ENCODE measurements around the gene C7orf57. TPM values are rescaled to one million over a fixed set of nuclear protein-coding genes. Genes with fewer than 3 reads are reported as not detected.

The C7orf57 gene
- total and polyA plus RNA-seq, 2 experiments from 2014 or later = 0.42 to 2.1 TPM

DNA sequence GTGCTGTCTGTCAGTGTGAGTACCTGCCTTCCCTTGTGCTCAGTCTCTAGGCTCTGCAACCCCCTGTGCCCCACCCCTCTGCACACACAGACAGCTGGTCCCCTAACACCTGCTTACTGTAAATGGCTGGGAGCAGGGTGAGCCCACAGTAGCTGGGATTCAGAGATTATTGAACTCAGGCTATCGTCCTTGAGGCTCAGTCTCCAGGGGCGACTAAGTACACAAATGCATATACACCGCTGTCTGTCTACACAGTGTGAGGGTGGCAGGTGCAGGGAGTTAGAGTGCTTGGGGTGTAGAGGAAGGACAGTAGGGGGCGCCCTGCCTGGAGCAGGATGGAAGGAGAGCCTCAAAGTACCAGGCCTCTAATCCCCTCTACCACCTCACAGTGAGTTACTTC lies 66.6 kb downstream of the C7orf57 start:
- DNase-seq (ENCODE audit: low spot score) (peak; percentile 63), ATAC-seq (peak; percentile 94)
- Histone ChIP-seq H3F3A (replicated peaks; ENCODE audit: low read depth) (no peaks in the 10 kb centered on the region), H4K20me1 (replicated peaks; ENCODE audit: insufficient read depth) (no peaks in the 10 kb centered on the region; the same call in 1 of the 2 replicates), H3K36me3 (ENCODE audit: insufficient read depth) (peaks cover 26% of the 10 kb centered on the region), H3K9me2 (ENCODE audit: insufficient read depth) (no peaks in the 10 kb centered on the region), H3K4me2 (no peak overlapping the region), H3K27me3 (ENCODE audit: insufficient read depth) (no peaks in the 10 kb centered on the region), H3K4me3 (no peak overlapping the region), H3K27ac (ENCODE audit: low read depth) (no peak overlapping the region), H2AFZ (no peak overlapping the region), H3K4me1 (ENCODE audit: insufficient read depth) (no peaks in the 10 kb centered on the region), H3K79me2 (replicated peaks; ENCODE audit: insufficient read depth) (peaks cover 12% of the 10 kb centered on the region)
- TF ChIP-seq, protein P1, sequence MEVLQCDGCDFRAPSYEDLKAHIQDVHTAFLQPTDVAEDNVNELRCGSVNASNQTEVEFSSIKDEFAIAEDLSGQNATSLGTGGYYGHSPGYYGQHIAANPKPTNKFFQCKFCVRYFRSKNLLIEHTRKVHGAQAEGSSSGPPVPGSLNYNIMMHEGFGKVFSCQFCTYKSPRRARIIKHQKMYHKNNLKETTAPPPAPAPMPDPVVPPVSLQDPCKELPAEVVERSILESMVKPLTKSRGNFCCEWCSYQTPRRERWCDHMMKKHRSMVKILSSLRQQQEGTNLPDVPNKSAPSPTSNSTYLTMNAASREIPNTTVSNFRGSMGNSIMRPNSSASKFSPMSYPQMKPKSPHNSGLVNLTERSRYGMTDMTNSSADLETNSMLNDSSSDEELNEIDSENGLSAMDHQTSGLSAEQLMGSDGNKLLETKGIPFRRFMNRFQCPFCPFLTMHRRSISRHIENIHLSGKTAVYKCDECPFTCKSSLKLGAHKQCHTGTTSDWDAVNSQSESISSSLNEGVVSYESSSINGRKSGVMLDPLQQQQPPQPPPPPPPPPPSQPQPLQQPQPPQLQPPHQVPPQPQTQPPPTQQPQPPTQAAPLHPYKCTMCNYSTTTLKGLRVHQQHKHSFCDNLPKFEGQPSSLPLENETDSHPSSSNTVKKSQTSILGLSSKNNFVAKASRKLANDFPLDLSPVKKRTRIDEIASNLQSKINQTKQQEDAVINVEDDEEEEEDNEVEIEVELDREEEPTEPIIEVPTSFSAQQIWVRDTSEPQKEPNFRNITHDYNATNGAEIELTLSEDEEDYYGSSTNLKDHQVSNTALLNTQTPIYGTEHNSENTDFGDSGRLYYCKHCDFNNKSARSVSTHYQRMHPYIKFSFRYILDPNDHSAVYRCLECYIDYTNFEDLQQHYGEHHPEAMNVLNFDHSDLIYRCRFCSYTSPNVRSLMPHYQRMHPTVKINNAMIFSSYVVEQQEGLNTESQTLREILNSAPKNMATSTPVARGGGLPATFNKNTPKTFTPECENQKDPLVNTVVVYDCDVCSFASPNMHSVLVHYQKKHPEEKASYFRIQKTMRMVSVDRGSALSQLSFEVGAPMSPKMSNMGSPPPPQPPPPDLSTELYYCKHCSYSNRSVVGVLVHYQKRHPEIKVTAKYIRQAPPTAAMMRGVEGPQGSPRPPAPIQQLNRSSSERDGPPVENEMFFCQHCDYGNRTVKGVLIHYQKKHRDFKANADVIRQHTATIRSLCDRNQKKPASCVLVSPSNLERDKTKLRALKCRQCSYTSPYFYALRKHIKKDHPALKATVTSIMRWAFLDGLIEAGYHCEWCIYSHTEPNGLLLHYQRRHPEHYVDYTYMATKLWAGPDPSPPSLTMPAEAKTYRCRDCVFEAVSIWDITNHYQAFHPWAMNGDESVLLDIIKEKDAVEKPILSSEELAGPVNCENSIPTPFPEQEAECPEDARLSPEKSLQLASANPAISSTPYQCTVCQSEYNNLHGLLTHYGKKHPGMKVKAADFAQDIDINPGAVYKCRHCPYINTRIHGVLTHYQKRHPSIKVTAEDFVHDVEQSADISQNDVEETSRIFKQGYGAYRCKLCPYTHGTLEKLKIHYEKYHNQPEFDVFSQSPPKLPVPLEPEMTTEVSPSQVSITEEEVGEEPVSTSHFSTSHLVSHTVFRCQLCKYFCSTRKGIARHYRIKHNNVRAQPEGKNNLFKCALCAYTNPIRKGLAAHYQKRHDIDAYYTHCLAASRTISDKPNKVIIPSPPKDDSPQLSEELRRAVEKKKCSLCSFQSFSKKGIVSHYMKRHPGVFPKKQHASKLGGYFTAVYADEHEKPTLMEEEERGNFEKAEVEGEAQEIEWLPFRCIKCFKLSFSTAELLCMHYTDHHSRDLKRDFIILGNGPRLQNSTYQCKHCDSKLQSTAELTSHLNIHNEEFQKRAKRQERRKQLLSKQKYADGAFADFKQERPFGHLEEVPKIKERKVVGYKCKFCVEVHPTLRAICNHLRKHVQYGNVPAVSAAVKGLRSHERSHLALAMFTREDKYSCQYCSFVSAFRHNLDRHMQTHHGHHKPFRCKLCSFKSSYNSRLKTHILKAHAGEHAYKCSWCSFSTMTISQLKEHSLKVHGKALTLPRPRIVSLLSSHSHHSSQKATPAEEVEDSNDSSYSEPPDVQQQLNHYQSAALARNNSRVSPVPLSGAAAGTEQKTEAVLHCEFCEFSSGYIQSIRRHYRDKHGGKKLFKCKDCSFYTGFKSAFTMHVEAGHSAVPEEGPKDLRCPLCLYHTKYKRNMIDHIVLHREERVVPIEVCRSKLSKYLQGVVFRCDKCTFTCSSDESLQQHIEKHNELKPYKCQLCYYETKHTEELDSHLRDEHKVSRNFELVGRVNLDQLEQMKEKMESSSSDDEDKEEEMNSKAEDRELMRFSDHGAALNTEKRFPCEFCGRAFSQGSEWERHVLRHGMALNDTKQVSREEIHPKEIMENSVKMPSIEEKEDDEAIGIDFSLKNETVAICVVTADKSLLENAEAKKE (CRISPR knock-in tag; IDR thresholded peaks at IDR 0.05) = no peak
- TF ChIP-seq, protein P2, sequence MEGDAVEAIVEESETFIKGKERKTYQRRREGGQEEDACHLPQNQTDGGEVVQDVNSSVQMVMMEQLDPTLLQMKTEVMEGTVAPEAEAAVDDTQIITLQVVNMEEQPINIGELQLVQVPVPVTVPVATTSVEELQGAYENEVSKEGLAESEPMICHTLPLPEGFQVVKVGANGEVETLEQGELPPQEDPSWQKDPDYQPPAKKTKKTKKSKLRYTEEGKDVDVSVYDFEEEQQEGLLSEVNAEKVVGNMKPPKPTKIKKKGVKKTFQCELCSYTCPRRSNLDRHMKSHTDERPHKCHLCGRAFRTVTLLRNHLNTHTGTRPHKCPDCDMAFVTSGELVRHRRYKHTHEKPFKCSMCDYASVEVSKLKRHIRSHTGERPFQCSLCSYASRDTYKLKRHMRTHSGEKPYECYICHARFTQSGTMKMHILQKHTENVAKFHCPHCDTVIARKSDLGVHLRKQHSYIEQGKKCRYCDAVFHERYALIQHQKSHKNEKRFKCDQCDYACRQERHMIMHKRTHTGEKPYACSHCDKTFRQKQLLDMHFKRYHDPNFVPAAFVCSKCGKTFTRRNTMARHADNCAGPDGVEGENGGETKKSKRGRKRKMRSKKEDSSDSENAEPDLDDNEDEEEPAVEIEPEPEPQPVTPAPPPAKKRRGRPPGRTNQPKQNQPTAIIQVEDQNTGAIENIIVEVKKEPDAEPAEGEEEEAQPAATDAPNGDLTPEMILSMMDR (conservative IDR thresholded peaks at IDR 0.05; ENCODE audit: low read depth in 2 of 2) = peak; percentile 64 to 75
- Mint-ChIP-seq H3K27me3 (ENCODE audit: insufficient read depth, low read depth, poor library complexity) (peaks cover 2% of the 10 kb centered on the region), H3K4me3 (no peak overlapping the region), H3K36me3 (ENCODE audit: low read depth) (peaks cover 76% of the 10 kb centered on the region), H3K9me3 (no peaks in the 10 kb centered on the region), H3K4me1 (no peaks in the 10 kb centered on the region), H3K27ac (0 out of 2 replicates have a peak overlapping the region, but pooled peaks have one; percentile 18)

DNA sequence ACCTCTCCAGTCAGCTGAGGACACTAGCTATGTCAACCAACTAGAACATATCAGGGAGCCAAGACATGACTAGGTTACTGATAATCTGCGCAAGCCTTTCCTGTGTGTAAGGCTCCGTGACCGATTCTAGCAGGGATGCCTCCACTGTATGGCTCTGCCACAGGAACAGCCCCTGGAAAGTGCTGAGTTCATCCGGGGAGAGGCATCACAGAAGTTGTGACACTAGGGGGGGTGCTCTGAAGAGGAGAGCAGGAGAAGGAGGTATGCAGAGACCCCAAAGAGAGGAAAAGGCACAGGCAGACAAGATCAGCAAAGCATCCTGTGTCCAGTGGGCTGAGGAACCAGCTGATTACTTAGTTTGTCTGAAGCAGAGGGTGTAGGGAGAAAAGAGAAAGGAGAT lies 67.2 kb downstream of the C7orf57 start:
- Histone ChIP-seq H3K27ac (ENCODE audit: low read depth) (no peak overlapping the region), H3K27me3 (ENCODE audit: insufficient read depth) (no peaks in the 10 kb centered on the region), H2AFZ (no peak overlapping the region), H3K4me3 (no peak overlapping the region), H3K36me3 (ENCODE audit: insufficient read depth) (peaks cover 26% of the 10 kb centered on the region), H3K4me1 (ENCODE audit: insufficient read depth) (no peaks in the 10 kb centered on the region), H3K9me2 (ENCODE audit: insufficient read depth) (no peaks in the 10 kb centered on the region), H3K4me2 (no peak overlapping the region), H3K79me2 (replicated peaks; ENCODE audit: insufficient read depth) (peaks cover 8% of the 10 kb centered on the region), H3F3A (replicated peaks; ENCODE audit: low read depth) (no peaks in the 10 kb centered on the region), H4K20me1 (replicated peaks; ENCODE audit: insufficient read depth) (no peaks in the 10 kb centered on the region; the same call in 1 of the 2 replicates)
- H3K27me3 Mint-ChIP-seq (ENCODE audit: insufficient read depth, low read depth, poor library complexity) = peaks cover 2% of the 10 kb centered on the region
- H3K4me1 Mint-ChIP-seq = no peaks in the 10 kb centered on the region
- no peak for ATAC-seq
- H3K27ac Mint-ChIP-seq = no peak overlapping the region
- peaks cover 78% of the 10 kb centered on the region for H3K36me3 Mint-ChIP-seq (ENCODE audit: low read depth)
- H3K9me3 Mint-ChIP-seq = no peaks in the 10 kb centered on the region
- H3K4me3 Mint-ChIP-seq = no peak overlapping the region
- no peak for DNase-seq (ENCODE audit: low spot score)
- TF ChIP-seq NANOG (IDR thresholded peaks at IDR 0.05; ENCODE audit: borderline replicate concordance) (no peak), CREB1 (CRISPR knock-in tag; IDR thresholded peaks at IDR 0.05; ENCODE audit: low read depth) (no peak)
- TF ChIP-seq, protein P1 (CRISPR knock-in tag; IDR thresholded peaks at IDR 0.05) = no peak
